ENCODE results near the gene AP1G2.
"Not testable (repeated sequence)": the region's sequence is repeated elsewhere in the genome, so short reads cannot be mapped to it uniquely, and the experiment has no call there.

Gene AP1G2

GRCh38 chr14:23542261-23542660 is 25.3 kb downstream of the AP1G2 start:
- no peak for DNase-seq (ENCODE audit: low read depth)
- H3K4me3 ChIP-seq (ENCODE audit: control insufficient read depth, low read depth, low read length), result no peak overlapping the region
- TF ChIP-seq CTCF (conservative IDR thresholded peaks at IDR 0.05; ENCODE audit: control insufficient read depth, insufficient read depth, low read depth, low read length), result no peak

- H3K4me3 ChIP-seq (ENCODE audit: control insufficient read depth, low read depth, low read length), result no peak overlapping the region
- TF ChIP-seq CTCF (conservative IDR thresholded peaks at IDR 0.05; ENCODE audit: control insufficient read depth, insufficient read depth, low read depth, low read length), result no peak
- DNase-seq (ENCODE audit: low read depth), result no peak
Observed at GRCh38 chr14:23540141-23540469, 27.5 kb downstream of the AP1G2 start.

GRCh38 chr14:23539248-23540140 is 28.1 kb downstream of the AP1G2 start:
- no peak overlapping the region for H3K4me3 ChIP-seq (ENCODE audit: control insufficient read depth, low read depth, low read length)
- DNase-seq (ENCODE audit: low read depth), result peak; percentile 49
- peak; percentile 80 for TF ChIP-seq CTCF (conservative IDR thresholded peaks at IDR 0.05; ENCODE audit: control insufficient read depth, insufficient read depth, low read depth, low read length)

- peak; percentile 31 for DNase-seq (ENCODE audit: low read depth)
- TF ChIP-seq CTCF (conservative IDR thresholded peaks at IDR 0.05; ENCODE audit: control insufficient read depth, insufficient read depth, low read depth, low read length), result no peak
- no peak overlapping the region for H3K4me3 ChIP-seq (ENCODE audit: control insufficient read depth, low read depth, low read length)
Observed at GRCh38 chr14:23538785-23539184, 28.8 kb downstream of the AP1G2 start.

- no peak for DNase-seq (ENCODE audit: low read depth)
- H3K4me3 ChIP-seq (ENCODE audit: control insufficient read depth, low read depth, low read length), result no peak overlapping the region
- no peak for TF ChIP-seq CTCF (conservative IDR thresholded peaks at IDR 0.05; ENCODE audit: control insufficient read depth, insufficient read depth, low read depth, low read length)
Observed at GRCh38 chr14:23538050-23538718, 29.4 kb downstream of the AP1G2 start.

GRCh38 chr14:23537351-23538049 is 30.1 kb downstream of the AP1G2 start:
- no peak for TF ChIP-seq CTCF (conservative IDR thresholded peaks at IDR 0.05; ENCODE audit: control insufficient read depth, insufficient read depth, low read depth, low read length)
- H3K4me3 ChIP-seq (ENCODE audit: control insufficient read depth, low read depth, low read length), result no peak overlapping the region
- no peak for DNase-seq (ENCODE audit: low read depth)

- not testable (repeated sequence) for H3K4me3 ChIP-seq (ENCODE audit: control insufficient read depth, low read depth, low read length); DNase-seq (ENCODE audit: low read depth)
Observed at GRCh38 chr14:23536906-23537305, 30.7 kb downstream of the AP1G2 start.

Measured in fibroblast of mammary gland (primary cell).